ENCODE results near the gene WNT9A. TPM values are rescaled to one million over a fixed set of nuclear protein-coding genes. Genes with fewer than 3 reads are reported as not detected.

WNT9A gene
- total and polyA plus RNA-seq, 2 of the 4 experiments (the other 2 are of a cell fraction) = 0.18 to 0.36 TPM

DNA sequence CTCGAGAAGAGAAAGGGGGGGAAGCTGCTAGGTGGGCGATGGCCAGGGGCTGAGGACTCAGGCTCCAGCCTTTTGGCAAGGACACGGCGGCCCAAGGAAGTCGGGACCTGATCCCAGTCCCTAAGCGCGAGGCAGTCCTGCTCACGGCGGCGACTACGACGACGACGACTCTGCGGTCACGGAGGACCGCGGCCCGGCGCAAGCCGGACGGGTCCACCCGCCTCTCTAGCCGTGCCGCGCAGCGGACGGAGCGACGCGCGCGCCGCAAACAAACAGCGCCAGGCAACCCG, 401 bp downstream of the WNT9A start:
- no peak overlapping the region for H3K27ac ChIP-seq (ENCODE audit: insufficient read depth, low read length)
- H2AK9ac ChIP-seq (replicated peaks; ENCODE audit: low read depth, low read length, poor library complexity) = peak overlapping the region; percentile 84
- H3K23ac ChIP-seq (ENCODE audit: low read depth, low read length) = peak overlapping the region; percentile 82; the same call in 1 of the 2 replicates
- DNase-seq = no peak
- H3K27me3 ChIP-seq (ENCODE audit: control insufficient read depth, insufficient read depth, low read length) = no peaks in the 10 kb centered on the region; the same call in 1 of the 2 replicates
- no peak overlapping the region for H2BK20ac ChIP-seq (ENCODE audit: low read depth, low read length)
- no peaks in the 10 kb centered on the region for H3K9me1 ChIP-seq (ENCODE audit: insufficient read depth, low read length)
- intact Hi-C loops (cut with micrococcal nuclease) = loop anchor here (5.0 to 10.0 kb wide), 2 partner anchors 135 to 403 kb away; partner anchors contain the start of gene ARF1
- H4K91ac ChIP-seq (ENCODE audit: insufficient read depth, low read depth, low read length) = no peak overlapping the region
- no peaks in the 10 kb centered on the region for H3K36me3 ChIP-seq (ENCODE audit: control insufficient read depth, insufficient read depth, low read length)
- H3K4me3 ChIP-seq (ENCODE audit: insufficient read depth, low read depth, low read length) = peak overlapping the region; percentile 66
- TF ChIP-seq, protein P1, sequence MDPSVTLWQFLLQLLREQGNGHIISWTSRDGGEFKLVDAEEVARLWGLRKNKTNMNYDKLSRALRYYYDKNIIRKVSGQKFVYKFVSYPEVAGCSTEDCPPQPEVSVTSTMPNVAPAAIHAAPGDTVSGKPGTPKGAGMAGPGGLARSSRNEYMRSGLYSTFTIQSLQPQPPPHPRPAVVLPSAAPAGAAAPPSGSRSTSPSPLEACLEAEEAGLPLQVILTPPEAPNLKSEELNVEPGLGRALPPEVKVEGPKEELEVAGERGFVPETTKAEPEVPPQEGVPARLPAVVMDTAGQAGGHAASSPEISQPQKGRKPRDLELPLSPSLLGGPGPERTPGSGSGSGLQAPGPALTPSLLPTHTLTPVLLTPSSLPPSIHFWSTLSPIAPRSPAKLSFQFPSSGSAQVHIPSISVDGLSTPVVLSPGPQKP (IDR thresholded peaks at IDR 0.05; ENCODE audit: borderline replicate concordance, low read depth, low read length) = no peak
- TF ChIP-seq RCOR1 (IDR thresholded peaks at IDR 0.05; ENCODE audit: insufficient replicate concordance, low read length) (no peak), RAD21 (IDR thresholded peaks at IDR 0.05; ENCODE audit: low read length) (no peak), POLR2A (IDR thresholded peaks at IDR 0.05; ENCODE audit: low read depth, low read length) (no peak), MAFK (IDR thresholded peaks at IDR 0.05; ENCODE audit: low read depth, low read length) (no peak), FOS (IDR thresholded peaks at IDR 0.05; ENCODE audit: low read depth, low read length) (no peak), SMC3 (IDR thresholded peaks at IDR 0.05; ENCODE audit: low read depth, low read length) (no peak), CHD1 (IDR thresholded peaks at IDR 0.05; ENCODE audit: low read depth, low read length) (no peak), BHLHE40 (IDR thresholded peaks at IDR 0.05; ENCODE audit: low read depth, low read length) (no peak), NFE2L2 (IDR thresholded peaks at IDR 0.05; ENCODE audit: low read depth, low read length) (no peak), CEBPB (IDR thresholded peaks at IDR 0.05; ENCODE audit: low read depth, low read length) (no peak), MXI1 (IDR thresholded peaks at IDR 0.05; ENCODE audit: borderline replicate concordance, low read depth, low read length) (no peak)
- TF ChIP-seq, protein P2, sequence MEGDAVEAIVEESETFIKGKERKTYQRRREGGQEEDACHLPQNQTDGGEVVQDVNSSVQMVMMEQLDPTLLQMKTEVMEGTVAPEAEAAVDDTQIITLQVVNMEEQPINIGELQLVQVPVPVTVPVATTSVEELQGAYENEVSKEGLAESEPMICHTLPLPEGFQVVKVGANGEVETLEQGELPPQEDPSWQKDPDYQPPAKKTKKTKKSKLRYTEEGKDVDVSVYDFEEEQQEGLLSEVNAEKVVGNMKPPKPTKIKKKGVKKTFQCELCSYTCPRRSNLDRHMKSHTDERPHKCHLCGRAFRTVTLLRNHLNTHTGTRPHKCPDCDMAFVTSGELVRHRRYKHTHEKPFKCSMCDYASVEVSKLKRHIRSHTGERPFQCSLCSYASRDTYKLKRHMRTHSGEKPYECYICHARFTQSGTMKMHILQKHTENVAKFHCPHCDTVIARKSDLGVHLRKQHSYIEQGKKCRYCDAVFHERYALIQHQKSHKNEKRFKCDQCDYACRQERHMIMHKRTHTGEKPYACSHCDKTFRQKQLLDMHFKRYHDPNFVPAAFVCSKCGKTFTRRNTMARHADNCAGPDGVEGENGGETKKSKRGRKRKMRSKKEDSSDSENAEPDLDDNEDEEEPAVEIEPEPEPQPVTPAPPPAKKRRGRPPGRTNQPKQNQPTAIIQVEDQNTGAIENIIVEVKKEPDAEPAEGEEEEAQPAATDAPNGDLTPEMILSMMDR (conservative IDR thresholded peaks at IDR 0.05; ENCODE audit: low read depth, low read length) = no peak
- dilution Hi-C loops (cut with HindIII; ENCODE audit: low sequenced_read_pairs, unreplicated experiment) = no loop called here
- no TSS peak for BruUV-seq (replicated peaks)
- in situ Hi-C loops (cut with MboI; ENCODE audit: low sequenced_read_pairs) = loop anchor here (5.0 to 25.0 kb wide), 2 partner anchors 185 to 460 kb away; no protein-coding TSS in a partner anchor
- H4K20me1 ChIP-seq (ENCODE audit: insufficient read depth, low read length) = no peaks in the 10 kb centered on the region
- POLR2A ChIA-PET (ENCODE audit: unreplicated experiment) = interaction anchor here (0.6 to 0.8 kb wide), 2 partner anchors 159 to 230 kb away, joined by 3 to 9 read pairs; no protein-coding TSS in a partner anchor
- H3K18ac ChIP-seq (ENCODE audit: low read depth, low read length) = no peak overlapping the region
- peak overlapping the region; percentile 82 for H2AFZ ChIP-seq (replicated peaks; ENCODE audit: low read length, poor library complexity)
- CTCF ChIA-PET = interaction anchor here (0.7 kb wide), 1 partner anchor 181 kb away, joined by 3 read pairs; no protein-coding TSS in a partner anchor
- H3K4ac ChIP-seq (ENCODE audit: low read depth, low read length) = no peak overlapping the region
- no peak overlapping the region for H2BK15ac ChIP-seq (ENCODE audit: low read depth, low read length)
- H4K8ac ChIP-seq (ENCODE audit: low read depth in 2 of 2, low read length in 2 of 2) = no peak overlapping the region
- peak overlapping the region; percentile 99 for H3K4me2 ChIP-seq (ENCODE audit: low read depth, low read length)
- H3K9ac ChIP-seq (ENCODE audit: low read depth, low read length) = peak overlapping the region; percentile 38
- ATAC-seq (ENCODE audit: low read depth) = peak; percentile 37
- H3K14ac ChIP-seq (replicated peaks; ENCODE audit: low read depth, low read length) = no peak overlapping the region
- H3K56ac ChIP-seq (ENCODE audit: extremely low read depth, insufficient read depth, low read length) = no peak overlapping the region
- 0% methylated on average over 17 of the region's 36 CpGs; no CpG with 5 or more reads in 1 of the 2 experiments for WGBS, 2 experiments (ENCODE audit: extremely low coverage in 2 of 2, insufficient read length in 1 of 2)
- no peak overlapping the region for H2AK5ac ChIP-seq (ENCODE audit: low read depth, low read length)
- no peak overlapping the region for H2BK120ac ChIP-seq (ENCODE audit: low read depth, low read length)
- no peak overlapping the region for H2BK5ac ChIP-seq (ENCODE audit: low read depth, low read length, poor library complexity, severe bottlenecking)
- H3K4me1 ChIP-seq (ENCODE audit: control insufficient read depth, insufficient read depth, low read length) = peaks cover 6% of the 10 kb centered on the region; the same call in 1 of the 2 replicates
- H4K5ac ChIP-seq (ENCODE audit: low read depth, low read length) = no peak overlapping the region
- no peaks in the 10 kb centered on the region for H3K79me1 ChIP-seq (ENCODE audit: low read depth in 1 of 2, low read length in 2 of 2)
- H3K9me3 ChIP-seq (ENCODE audit: control insufficient read depth, insufficient read depth, low read length) = no peaks in the 10 kb centered on the region
